ENCODE results near the gene KRT78. TPM values are rescaled to one million over a fixed set of nuclear protein-coding genes. Genes with fewer than 3 reads are reported as not detected.

KRT78 gene
- total and polyA plus RNA-seq, 8 donors, result 0.73 to 98.0 (median 0.76) TPM; not detected in 5

GRCh38 chr12:52805000-52805399, 43.8 kb downstream of the KRT78 start:
- 25 to 38% (median 38%) methylated on average over 1 of the region's 1 CpG for WGBS, 5 donors
- DNase-seq, result no peak
- intact Hi-C loops (cut with DNase I; ENCODE audit: low total_unique reads), result no loop called here
- H3K27ac ChIP-seq, result no peak overlapping the region
- H3K36me3 ChIP-seq, result no peaks in the 10 kb centered on the region
- H3K9me3 ChIP-seq, result no peaks in the 10 kb centered on the region
- H3K27me3 ChIP-seq, result peaks cover 0 to 10% (median 0%) of the 10 kb centered on the region in 3 donors
- TF ChIP-seq POLR2AphosphoS5 (IDR thresholded peaks at IDR 0.05), result no peak
- no peak for TF ChIP-seq CTCF (IDR thresholded peaks at IDR 0.05)
- no peak for TF ChIP-seq POLR2A (IDR thresholded peaks at IDR 0.05)
- TF ChIP-seq EP300 (IDR thresholded peaks at IDR 0.05), result no peak
- H3K4me1 ChIP-seq, result peaks cover 6 to 11% (median 10%) of the 10 kb centered on the region in 4 donors
- no peak overlapping the region for H3K4me3 ChIP-seq

- Histone ChIP-seq H3K4me3 (no peak overlapping the region), H3K9me3 (no peaks in the 10 kb centered on the region), H3K27ac (no peak overlapping the region), H3K27me3 (peaks cover 0 to under 1% (median 0%) of the 10 kb centered on the region in 3 donors), H3K36me3 (no peaks in the 10 kb centered on the region), H3K4me1 (peaks cover 6 to 13% (median 10%) of the 10 kb centered on the region in 4 donors)
- WGBS, 5 donors, result 68 to 78% (median 70%) methylated on average over 6 of the region's 6 CpGs
- intact Hi-C loops (cut with DNase I; ENCODE audit: low total_unique reads), result no loop called here
- TF ChIP-seq POLR2AphosphoS5 (IDR thresholded peaks at IDR 0.05) (no peak), CTCF (IDR thresholded peaks at IDR 0.05) (no peak)
- DNase-seq, result no peak
Measured at GRCh38 chr12:52802442-52802841, 46.4 kb downstream of the KRT78 start.

GRCh38 chr12:52801773-52802172, 47.0 kb downstream of the KRT78 start:
- no peak for DNase-seq
- Histone ChIP-seq H3K9me3 (no peaks in the 10 kb centered on the region), H3K27ac (no peak overlapping the region), H3K4me1 (peaks cover 6 to 13% (median 10%) of the 10 kb centered on the region in 4 donors), H3K4me3 (no peak overlapping the region), H3K36me3 (no peaks in the 10 kb centered on the region), H3K27me3 (no peaks in the 10 kb centered on the region)
- 58 to 68% (median 65%) methylated on average over 3 of the region's 3 CpGs for WGBS, 5 donors
- TF ChIP-seq EP300 (IDR thresholded peaks at IDR 0.05) (no peak), POLR2A (IDR thresholded peaks at IDR 0.05) (no peak), CTCF (IDR thresholded peaks at IDR 0.05) (no peak), POLR2AphosphoS5 (IDR thresholded peaks at IDR 0.05) (no peak)
- intact Hi-C loops (cut with DNase I; ENCODE audit: low total_unique reads), result no loop called here

GRCh38 chr12:52800259-52800917, 48.4 kb downstream of the KRT78 start:
- Histone ChIP-seq H3K4me1 (peaks cover 6 to 13% (median 10%) of the 10 kb centered on the region in 4 donors), H3K27me3 (no peaks in the 10 kb centered on the region), H3K27ac (peak overlapping the region in 1 of 5 donors; percentile 50), H3K9me3 (no peaks in the 10 kb centered on the region), H3K36me3 (no peaks in the 10 kb centered on the region), H3K4me3 (no peak overlapping the region)
- TF ChIP-seq POLR2A (IDR thresholded peaks at IDR 0.05), result no peak
- TF ChIP-seq CTCF (IDR thresholded peaks at IDR 0.05), result no peak
- TF ChIP-seq EP300 (IDR thresholded peaks at IDR 0.05), result no peak
- no peak for TF ChIP-seq POLR2AphosphoS5 (IDR thresholded peaks at IDR 0.05)
- intact Hi-C loops (cut with DNase I; ENCODE audit: low total_unique reads), result no loop called here
- DNase-seq, result peak in 1 of 2 donors; percentile 31
- 4 to 36% (median 21%) methylated on average over 1 of the region's 1 CpG for WGBS, 5 donors

Data from stomach (tissue), 9 donors.